ENCODE measurements around the gene TSKS.

The TSKS gene

GRCh38 chr19:49763230-49763629 is at the start of gene TSKS:
TSKS (minus strand) TSS chr19:49763306; CDS start chr19:49763247, 59 bp downstream.
- DNase-seq (ENCODE audit: low spot score): no peak

- DNase-seq (ENCODE audit: low spot score): no peak
Measured at GRCh38 chr19:49812452-49812996, 49.4 kb upstream of the TSKS start.

GRCh38 chr19:49811328-49811727 is 48.2 kb upstream of the TSKS start:
- DNase-seq (ENCODE audit: low spot score): no peak

GRCh38 chr19:49809941-49810389 is 46.9 kb upstream of the TSKS start:
- no peak for DNase-seq (ENCODE audit: low spot score)

- DNase-seq (ENCODE audit: low spot score): no peak
Measured at GRCh38 chr19:49809160-49809940, 46.2 kb upstream of the TSKS start.

GRCh38 chr19:49808711-49809159 is 45.6 kb upstream of the TSKS start:
- DNase-seq (ENCODE audit: low spot score): peak; percentile 97

- no peak for DNase-seq (ENCODE audit: low spot score)
Measured at GRCh38 chr19:49807904-49808675, 45.0 kb upstream of the TSKS start.

GRCh38 chr19:49807058-49807903 is 44.2 kb upstream of the TSKS start:
- no peak for DNase-seq (ENCODE audit: low spot score)

GRCh38 chr19:49806620-49806959 is 43.5 kb upstream of the TSKS start:
- DNase-seq (ENCODE audit: low spot score): no peak

- DNase-seq (ENCODE audit: low spot score): no peak
Measured at GRCh38 chr19:49805822-49806619, 42.9 kb upstream of the TSKS start.

- no peak for DNase-seq (ENCODE audit: low spot score)
Measured at GRCh38 chr19:49803529-49803856, 40.4 kb upstream of the TSKS start.

- DNase-seq (ENCODE audit: low spot score): no peak
Measured at GRCh38 chr19:49802836-49803528, 39.9 kb upstream of the TSKS start.

GRCh38 chr19:49801966-49802661 is 39.0 kb upstream of the TSKS start:
- peak; percentile 91 for DNase-seq (ENCODE audit: low spot score)

- no peak for DNase-seq (ENCODE audit: low spot score)
Measured at GRCh38 chr19:49801401-49801888, 38.3 kb upstream of the TSKS start.

GRCh38 chr19:49800771-49801170 is 37.7 kb upstream of the TSKS start:
- DNase-seq (ENCODE audit: low spot score): no peak

GRCh38 chr19:49799798-49800376 is 36.8 kb upstream of the TSKS start:
- peak; percentile 77 for DNase-seq (ENCODE audit: low spot score)

GRCh38 chr19:49799271-49799797 is 36.2 kb upstream of the TSKS start:
- no peak for DNase-seq (ENCODE audit: low spot score)

GRCh38 chr19:49798574-49798973 is 35.5 kb upstream of the TSKS start:
- DNase-seq (ENCODE audit: low spot score): no peak

GRCh38 chr19:49795615-49796014 is 32.5 kb upstream of the TSKS start:
- DNase-seq (ENCODE audit: low spot score): no peak

GRCh38 chr19:49793561-49793840 is 30.4 kb upstream of the TSKS start:
- no peak for DNase-seq (ENCODE audit: low spot score)
